AG08396 (cell line): ENCODE results near the gene TRIM3.

Source experiments
- DNase-seq: peaks from one replicate; pipeline ENCODE4 v3.0.0; 2012; ENCODE audit warnings: low spot score, mixed read lengths

Gene TRIM3

GRCh38 chr11:6437993-6438392 lies 35.7 kb downstream of the TRIM3 start:
- no peak for DNase-seq

- no peak for DNase-seq
Measured at GRCh38 chr11:6437423-6437822, 36.3 kb downstream of the TRIM3 start.

GRCh38 chr11:6433998-6434660 lies 39.6 kb downstream of the TRIM3 start:
- DNase-seq, result no peak

- peak; percentile 42 for DNase-seq
Measured at GRCh38 chr11:6431861-6432260, 41.9 kb downstream of the TRIM3 start.

GRCh38 chr11:6427516-6427915 lies 46.2 kb downstream of the TRIM3 start:
- no peak for DNase-seq

GRCh38 chr11:6420677-6421076 lies 53.1 kb downstream of the TRIM3 start:
- no peak for DNase-seq

GRCh38 chr11:6419009-6419631 lies 54.6 kb downstream of the TRIM3 start, which contains the start of gene APBB1:
Gene APBB1, minus strand, starts transcription at chr11:6419094. Its CDS starts 7,747 bp downstream, at chr11:6411347.
- DNase-seq, result peak; percentile 92

GRCh38 chr11:6418557-6419008 lies 55.2 kb downstream of the TRIM3 start:
- DNase-seq, result peak; percentile 29

GRCh38 chr11:6417907-6418556 lies 55.7 kb downstream of the TRIM3 start:
- DNase-seq, result peak; percentile 42

GRCh38 chr11:6415797-6416196 lies 57.9 kb downstream of the TRIM3 start:
- no peak for DNase-seq

- no peak for DNase-seq
Measured at GRCh38 chr11:6414874-6415328, 58.8 kb downstream of the TRIM3 start.

- no peak for DNase-seq
Measured at GRCh38 chr11:6413791-6414201, 59.9 kb downstream of the TRIM3 start.

GRCh38 chr11:6411594-6412031 lies 62.1 kb downstream of the TRIM3 start:
- no peak for DNase-seq

- no peak for DNase-seq
Measured at GRCh38 chr11:6410695-6411430, 62.9 kb downstream of the TRIM3 start.

- DNase-seq, result no peak
Measured at GRCh38 chr11:6406370-6406769, 67.4 kb downstream of the TRIM3 start.

GRCh38 chr11:6405846-6406245 lies 67.9 kb downstream of the TRIM3 start:
- no peak for DNase-seq

- no peak for DNase-seq
Measured at GRCh38 chr11:6405052-6405667, 68.6 kb downstream of the TRIM3 start.

- DNase-seq, result peak; percentile 73
Measured at GRCh38 chr11:6404342-6405051, 69.2 kb downstream of the TRIM3 start.

GRCh38 chr11:6403539-6403938 lies 70.2 kb downstream of the TRIM3 start:
- DNase-seq, result no peak

GRCh38 chr11:6402561-6402981 lies 71.2 kb downstream of the TRIM3 start:
- no peak for DNase-seq

GRCh38 chr11:6402061-6402470 lies 71.7 kb downstream of the TRIM3 start:
- no peak for DNase-seq
